Measurements from ENCODE around the gene MBOAT1.

GRCh38 chr6:20215310-20215709 is 3.0 kb upstream of the MBOAT1 start:
- TF ChIP-seq CTCF (IDR thresholded peaks at IDR 0.05) = no peak
- no peak for TF ChIP-seq POLR2A (IDR thresholded peaks at IDR 0.05)
